GM18858 (cell line): ENCODE data around the gene COL25A1.

Experiments
- ATAC-seq: cut with Tn5 transposase; IDR thresholded peaks from one replicate; pipeline ENCODE4 v1.9.1; 2021; ENCODE audit not compliant: unreplicated experiment

The COL25A1 gene

DNA sequence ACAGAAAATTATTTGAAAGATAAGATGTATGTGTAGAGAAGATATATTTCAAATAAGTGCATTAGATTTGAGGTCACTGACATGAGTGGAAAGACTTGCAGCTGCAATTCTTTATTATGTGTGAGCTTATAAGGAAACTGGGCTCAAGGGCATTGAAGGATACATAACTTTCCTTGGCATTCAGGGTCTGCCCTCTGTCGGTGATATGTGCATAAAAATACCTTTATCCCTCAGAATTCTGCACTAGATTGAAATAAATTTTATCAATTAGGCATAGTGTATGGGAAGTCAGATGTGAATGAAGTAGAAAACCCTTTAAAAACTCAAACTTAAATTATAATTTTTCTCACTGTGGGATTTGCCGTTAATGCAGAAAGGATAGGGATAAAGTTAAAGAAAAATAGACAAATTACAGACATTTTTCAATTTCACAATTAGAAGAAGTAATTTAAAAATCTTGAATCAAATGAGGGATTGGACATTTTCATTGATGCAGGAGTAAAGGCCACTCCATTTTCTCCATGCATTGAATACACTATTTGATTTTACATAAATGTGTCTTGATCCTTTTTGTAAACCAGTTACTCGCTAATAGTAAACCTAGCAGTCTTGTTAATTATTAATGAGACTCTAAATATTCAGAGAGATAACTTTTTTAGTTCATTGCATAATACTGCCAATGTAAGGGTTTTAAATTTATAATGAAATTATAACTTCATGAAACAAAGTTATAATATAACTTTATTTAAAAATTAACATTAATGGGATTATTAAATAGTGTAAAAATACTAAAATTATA, 518.6 kb downstream of the COL25A1 start:
- no peak for ATAC-seq

DNA sequence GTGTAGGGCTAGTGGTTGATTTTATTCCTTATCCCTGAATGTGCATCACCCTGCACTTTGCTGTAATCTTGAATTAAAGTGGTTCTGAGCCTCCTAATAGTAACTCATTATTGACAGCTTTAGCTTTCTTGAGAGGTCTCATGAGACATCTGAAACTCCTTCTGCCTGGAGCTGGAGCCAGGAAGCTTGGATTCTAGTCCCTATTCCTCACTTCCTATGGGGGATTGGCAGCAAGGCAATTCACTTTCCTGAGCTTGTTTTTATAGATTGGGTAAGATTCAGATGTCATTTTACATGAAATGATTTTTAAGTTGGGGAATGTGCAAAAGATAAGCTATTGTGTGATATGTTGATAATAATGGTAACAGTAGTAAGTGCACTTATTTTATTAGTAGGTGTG, 522.5 kb downstream of the COL25A1 start:
- ATAC-seq = no peak

DNA sequence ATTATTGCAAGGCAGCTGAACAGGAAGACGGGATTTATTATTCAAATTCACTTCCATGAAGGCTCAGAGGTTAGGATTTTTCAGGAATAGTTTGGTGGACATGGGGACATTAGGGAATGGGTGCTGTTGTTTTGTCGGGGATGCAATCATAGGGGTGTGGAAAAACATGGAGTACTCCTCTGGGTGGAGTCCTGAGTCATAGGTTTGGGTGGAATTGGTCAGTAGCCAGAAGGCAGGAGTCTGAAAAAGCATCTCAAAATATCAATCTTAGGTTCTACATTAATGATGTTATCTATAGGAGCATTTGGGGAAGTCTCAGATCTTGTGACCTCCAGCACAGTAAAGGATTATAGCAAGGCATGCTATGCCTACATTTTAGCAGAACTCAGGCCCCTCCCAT, 525.1 kb downstream of the COL25A1 start:
- ATAC-seq = no peak

DNA sequence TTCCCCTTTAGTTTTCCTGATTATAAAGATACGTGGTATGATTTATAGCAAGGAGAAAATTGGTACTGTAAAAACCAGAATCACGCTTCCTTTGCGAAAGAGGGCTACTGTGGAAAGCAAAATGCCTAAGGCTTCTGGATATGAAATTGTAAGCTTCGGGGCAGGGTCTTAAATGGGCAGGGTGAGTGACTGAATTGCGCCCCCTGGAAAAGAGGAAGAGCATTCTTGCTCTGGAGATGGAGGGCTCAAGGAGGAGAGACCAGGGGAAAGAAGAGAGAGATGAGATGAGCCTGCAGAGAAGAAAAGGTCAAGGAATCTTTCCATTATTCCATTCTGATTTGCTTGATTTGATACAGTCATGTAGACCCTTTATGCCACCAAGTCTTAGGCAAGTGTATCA, 526.5 kb downstream of the COL25A1 start:
- no peak for ATAC-seq

DNA sequence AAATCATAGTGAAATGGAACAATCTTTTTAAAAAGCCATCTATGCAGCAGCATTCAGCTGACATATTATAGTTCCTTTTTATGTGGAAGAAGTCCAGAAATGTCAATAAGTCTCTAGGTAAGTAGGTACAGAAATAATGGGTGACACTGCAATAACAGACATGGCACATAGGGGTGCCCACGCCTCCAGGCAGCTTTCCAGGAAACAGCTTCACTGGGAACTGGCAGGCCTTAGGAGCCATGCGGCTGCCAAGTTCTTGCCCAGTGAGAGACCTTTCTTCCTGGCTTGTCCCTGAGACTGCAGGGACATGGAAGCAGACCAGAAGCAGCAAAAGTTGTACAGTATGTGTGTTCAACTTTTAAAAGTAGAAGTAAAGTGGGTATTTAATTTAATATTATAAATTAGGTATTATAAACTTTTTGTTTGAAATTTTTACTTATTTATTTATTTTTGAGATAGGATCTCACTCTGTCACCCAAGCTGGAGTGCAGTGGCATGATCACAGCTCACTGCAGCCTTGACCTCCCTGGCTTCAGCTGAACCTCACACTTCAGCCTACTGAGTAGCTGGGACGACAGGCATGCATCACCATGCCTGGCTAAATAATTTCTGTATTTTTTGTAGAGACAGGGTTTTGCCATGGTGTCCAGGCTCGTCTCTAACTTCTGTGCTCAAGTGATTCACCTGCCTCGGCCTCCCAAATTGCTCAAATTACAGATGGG, 527.5 kb downstream of the COL25A1 start:
- no peak for ATAC-seq

DNA sequence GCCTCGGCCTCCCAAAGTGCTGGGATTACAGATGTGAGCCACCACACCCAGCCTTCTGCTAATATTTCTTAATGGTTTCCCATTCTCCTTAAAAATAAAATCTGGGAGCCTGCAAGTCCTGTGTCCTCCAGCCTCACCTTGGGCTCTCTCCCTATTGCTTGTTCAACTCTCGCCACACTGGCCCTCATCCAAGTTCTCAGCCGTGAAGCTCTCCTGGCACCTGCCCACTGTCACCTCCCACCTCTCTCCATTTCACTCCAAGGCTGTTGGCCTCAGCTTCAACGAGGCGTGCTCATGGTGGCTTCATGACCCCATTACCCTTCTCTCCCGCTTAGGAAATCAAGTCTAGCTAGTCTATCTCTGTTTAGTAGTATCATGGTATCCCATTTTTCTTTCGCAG, 530.1 kb downstream of the COL25A1 start:
- ATAC-seq = no peak

DNA sequence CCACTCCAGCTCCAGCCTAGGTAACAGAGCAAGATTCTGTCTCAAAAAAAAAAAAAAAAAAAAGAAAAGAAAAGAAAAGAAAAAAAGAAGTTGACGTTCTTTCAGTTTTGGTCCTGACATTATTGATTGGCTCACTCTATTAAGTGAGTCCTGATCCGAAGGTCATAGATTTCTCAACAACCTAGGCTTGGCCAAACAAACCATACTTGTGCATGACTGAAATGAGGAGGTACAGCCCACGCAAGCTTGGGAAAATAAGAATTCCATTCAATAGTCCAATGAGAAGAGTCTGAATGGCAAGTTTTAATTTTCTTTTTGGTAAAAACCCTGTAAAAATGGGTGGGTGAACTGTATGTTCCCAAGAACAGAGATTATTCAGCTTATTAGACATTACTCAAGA, 536.4 kb downstream of the COL25A1 start:
- no peak for ATAC-seq

DNA sequence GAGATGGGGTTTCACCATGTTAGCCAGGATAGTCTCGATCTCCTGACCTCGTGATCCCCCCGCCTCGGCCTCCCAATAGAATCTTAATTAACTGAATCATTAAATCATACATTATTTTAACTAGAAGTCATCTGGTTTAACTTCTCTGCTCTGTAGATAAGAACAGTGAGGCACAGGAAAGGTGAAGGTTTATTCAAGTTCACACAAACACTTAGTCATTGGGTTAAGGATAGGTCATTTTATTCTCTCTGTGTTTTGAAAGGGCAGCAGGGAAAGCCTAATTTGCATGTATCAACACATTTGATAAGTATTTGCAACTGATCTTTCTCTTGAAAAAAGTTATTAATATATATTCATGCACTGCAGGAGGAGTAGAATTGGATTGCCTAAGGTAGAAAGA, 538.5 kb downstream of the COL25A1 start:
- no peak for ATAC-seq

DNA sequence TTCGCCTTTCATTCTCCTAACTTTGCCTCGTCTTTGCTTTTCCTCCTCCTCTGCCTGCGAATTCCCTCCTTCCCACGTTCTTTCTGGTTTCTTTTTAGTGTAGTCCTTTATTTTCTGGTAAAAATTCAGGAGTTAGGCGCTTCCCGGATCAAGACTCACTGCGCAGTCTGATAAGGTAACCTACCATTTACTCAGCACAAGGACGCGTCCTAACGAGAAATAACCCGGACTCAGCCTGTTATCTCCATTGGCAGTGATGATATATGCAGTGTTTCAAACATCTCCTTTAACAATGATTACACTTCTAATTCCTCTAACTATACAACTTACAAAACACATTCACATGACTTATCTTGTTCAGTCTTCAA, 539.2 kb downstream of the COL25A1 start:
- ATAC-seq = no peak

DNA sequence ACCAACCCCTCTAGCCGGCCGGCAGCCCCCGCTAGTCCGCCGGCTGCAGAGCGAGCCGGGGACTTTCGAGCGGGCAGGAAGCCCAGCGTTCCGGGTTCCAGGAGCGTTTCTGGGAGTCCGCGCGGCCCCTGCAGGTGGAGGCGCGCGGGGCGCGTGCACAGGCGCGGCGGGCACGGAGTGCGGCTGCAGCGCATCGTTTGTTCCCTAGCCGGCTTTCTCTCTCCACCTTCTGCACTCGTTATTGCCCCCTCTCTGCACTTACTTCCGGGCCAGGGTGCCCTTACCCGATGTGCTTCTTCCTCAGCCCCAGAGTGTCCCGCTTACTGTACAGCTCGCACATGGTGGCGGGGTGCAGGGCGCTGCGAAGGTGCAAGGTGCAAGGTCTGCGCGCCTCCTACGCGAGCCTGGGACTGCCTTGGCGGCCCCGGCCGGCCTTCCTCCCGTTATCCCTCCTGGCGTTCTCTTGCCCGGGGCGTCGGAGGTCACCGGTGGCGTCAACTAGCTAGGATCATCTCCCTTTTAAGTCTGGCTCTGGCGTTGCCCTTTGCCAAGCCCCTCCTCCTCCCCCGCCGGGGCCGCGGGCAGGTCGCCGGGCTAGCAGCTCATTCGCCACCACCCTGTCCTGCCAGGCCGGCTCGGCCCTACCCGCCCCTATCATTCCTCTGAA, 539.8 kb downstream of the COL25A1 start, which contains the start of gene ETNPPL:
Gene ETNPPL (minus strand): TSS at position 495 of the 667 bp plus-strand sequence. CDS start 155 bp downstream, at position 340.
- ATAC-seq = no peak
